ENCODE data around the gene PARD3B. TPM values are rescaled to one million over a fixed set of nuclear protein-coding genes. Genes with fewer than 3 reads are reported as not detected.

The PARD3B gene
- total and polyA plus RNA-seq, 2 of the 13 experiments (the other 11 are each of a cell fraction or from before 2014, with no cell fraction given): 0.71 to 2.3 TPM

GRCh38 chr2:205166745-205167144 is 621.5 kb downstream of the PARD3B start:
- no peak for ATAC-seq
- in situ Hi-C loops (cut with HindIII; ENCODE audit: extremely low pct_ligation_motif_present, low pct_unique_long_range_greater_than_20kb): no loop called here
- 56% methylated on average over 2 of the region's 2 CpGs for WGBS (ENCODE audit: low lambda C conversion rate)

More at GRCh38 chr2:205166745-205167144, 621.5 kb downstream of the PARD3B start:
- CTCF ChIA-PET (ENCODE audit: low intra/inter-chr PET ratio, low total read pairs): no interaction called here
- H2AFZ ChIP-seq (ENCODE audit: low read length): no peak overlapping the region
- no TSS peak for BruUV-seq (replicated peaks)
- intact Hi-C loops (cut with micrococcal nuclease; ENCODE audit: unreplicated experiment): no loop called here
- H3K9ac ChIP-seq (ENCODE audit: insufficient read depth, low read depth, low read length): no peak overlapping the region
- TF ChIP-seq EED (CRISPR knock-in tag; IDR thresholded peaks at IDR 0.05) (no peak), ZSCAN9 (CRISPR knock-in tag; IDR thresholded peaks at IDR 0.05; ENCODE audit: borderline replicate concordance) (no peak), PRMT3 (CRISPR knock-in tag; IDR thresholded peaks at IDR 0.05; ENCODE audit: borderline replicate concordance, low read depth) (no peak), TRIM22 (IDR thresholded peaks at IDR 0.05) (no peak), CSRNP2 (CRISPR knock-in tag; conservative IDR thresholded peaks at IDR 0.05; ENCODE audit: low read depth) (no peak), SPEN (CRISPR knock-in tag; IDR thresholded peaks at IDR 0.05; ENCODE audit: low read depth) (no peak), ZNF772 (CRISPR knock-in tag; IDR thresholded peaks at IDR 0.05) (no peak), KDM1A (CRISPR knock-in tag; IDR thresholded peaks at IDR 0.05) (no peak), SRSF1 (optimal IDR thresholded peaks at IDR 0.05; ENCODE audit: low read depth, low read length) (no peak), ZFP36 (IDR thresholded peaks at IDR 0.05; ENCODE audit: borderline replicate concordance, low read depth, low read length, partially characterized antibody) (no peak), YEATS2 (CRISPR knock-in tag; IDR thresholded peaks at IDR 0.05; ENCODE audit: borderline replicate concordance) (no peak)
- H4K20me1 ChIP-seq (ENCODE audit: insufficient read depth, low read length): no peaks in the 10 kb centered on the region
- no peaks in the 10 kb centered on the region for H3K27me3 ChIP-seq (ENCODE audit: control insufficient read depth in 1 of 2, insufficient read depth in 2 of 2, low read length in 2 of 2)
- H3K4me3 ChIP-seq (replicated peaks in 1 of 3; ENCODE audit: insufficient read depth in 1 of 3, low read depth in 2 of 3, low read length in 3 of 3): no peak overlapping the region
- no peaks in the 10 kb centered on the region for H3K36me3 ChIP-seq (replicated peaks in 1 of 2; ENCODE audit: control insufficient read depth in 1 of 2, insufficient read depth in 2 of 2, low read length in 2 of 2)
- POLR2A ChIA-PET: no interaction called here
- FAIRE-seq: no peak
- H3K4me1 ChIP-seq (ENCODE audit: insufficient read depth, low read length): no peaks in the 10 kb centered on the region
- H3K27ac ChIP-seq (ENCODE audit: extremely low read length, insufficient read depth, low read length): no peak overlapping the region
- peaks cover 20% of the 10 kb centered on the region; the same call in 1 of the 2 replicates for H3K9me3 ChIP-seq (ENCODE audit: low read length)
- no peaks in the 10 kb centered on the region for H3K79me2 ChIP-seq (ENCODE audit: insufficient read depth, low read length)
- H3K4me2 ChIP-seq (ENCODE audit: low read depth, low read length): no peak overlapping the region
- no peak for DNase-seq (ENCODE audit: low spot score)

All from HepG2 (cell line).